ENCODE data around the gene PLIN4. TPM values are rescaled to one million over a fixed set of nuclear protein-coding genes. Genes with fewer than 3 reads are reported as not detected.
A peak's percentile ranks its signal among the peaks of the same experiment; 100 is the strongest.

The PLIN4 gene
- total and polyA plus RNA-seq, 9 of the 15 experiments (the other 6 are each of a cell fraction or from before 2014, with no cell fraction given), result 0.04 to 0.16 (median 0.07) TPM; not detected in 3

DNA sequence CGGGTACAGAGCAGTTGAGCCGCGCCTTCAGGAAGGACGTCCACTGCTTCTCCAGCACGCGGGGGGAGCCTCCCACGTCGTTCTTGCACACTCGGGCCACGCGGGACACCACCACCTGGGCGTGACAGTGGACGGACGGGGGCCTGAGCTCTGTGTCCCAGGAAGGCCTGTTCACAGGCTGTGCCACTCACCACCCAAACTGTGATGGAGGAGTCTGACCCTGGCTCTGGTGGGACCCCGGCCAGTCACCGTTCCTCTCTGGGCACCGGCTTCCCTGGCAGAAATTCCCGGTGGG, 34.2 kb upstream of the PLIN4 start:
- in situ Hi-C loops (cut with MboI) (no loop called here), intact Hi-C loops (cut with micrococcal nuclease) (no loop called here)
- BruUV-seq (replicated peaks), result no TSS peak
- Histone ChIP-seq H3K4me2 (ENCODE audit: insufficient read depth, low read length) (no peak overlapping the region), H3K27me3 (ENCODE audit: control insufficient read depth in 2 of 2, insufficient read depth in 2 of 2, low read length in 2 of 2) (no peaks in the 10 kb centered on the region), H4K20me1 (replicated peaks; ENCODE audit: control insufficient read depth, insufficient read depth, low read length) (no peaks in the 10 kb centered on the region), H3K27ac (ENCODE audit: extremely low read depth, low read depth, low read length) (no peak overlapping the region), H3K9me3 (replicated peaks; ENCODE audit: control insufficient read depth, insufficient read depth, low read depth, low read length) (no peaks in the 10 kb centered on the region), H3K9ac (ENCODE audit: insufficient read depth in 1 of 2, low read depth in 2 of 2, low read length in 2 of 2) (peak overlapping the region in 1 of 2 experiments; percentile 83; a peak in 2 of 4 replicates), H3K9me1 (ENCODE audit: control insufficient read depth, insufficient read depth, low read length) (no peaks in the 10 kb centered on the region), H2AFZ (ENCODE audit: low read depth, low read length) (peak overlapping the region; percentile 53), H3K79me2 (ENCODE audit: control insufficient read depth, insufficient read depth, low read length) (no peaks in the 10 kb centered on the region), H3K4me1 (replicated peaks in 1 of 2; ENCODE audit: control insufficient read depth in 2 of 2, insufficient read depth in 2 of 2, low read length in 2 of 2) (peaks cover 11 to 54% of the 10 kb centered on the region in 2 experiments), H3K36me3 (ENCODE audit: control insufficient read depth, insufficient read depth, low read length) (no peaks in the 10 kb centered on the region), H3K4me3 (no peak overlapping the region)
- 19% methylated on average over 18 of the region's 18 CpGs for WGBS (ENCODE audit: insufficient coverage, low coverage, missing lambda C conversion rate)
- DNase-seq (ENCODE audit: extremely low read depth in 1 of 4, low spot score in 3 of 4) (no peak), FAIRE-seq (no peak), ATAC-seq (no peak)
- POLR2A ChIA-PET, result no interaction called here
- TF ChIP-seq SAFB (IDR thresholded peaks at IDR 0.05; ENCODE audit: borderline replicate concordance, low read depth, low read length) (peak; percentile 83; the same call in 1 of the 2 replicates), MAFF (IDR thresholded peaks at IDR 0.05; ENCODE audit: low read length) (no peak)
- CTCF ChIA-PET (ENCODE audit: low intra/inter-chr PET ratio), result interaction anchor here (0.6 kb wide), 1 partner anchor 22 kb away, joined by 4 read pairs; no protein-coding TSS in a partner anchor

DNA sequence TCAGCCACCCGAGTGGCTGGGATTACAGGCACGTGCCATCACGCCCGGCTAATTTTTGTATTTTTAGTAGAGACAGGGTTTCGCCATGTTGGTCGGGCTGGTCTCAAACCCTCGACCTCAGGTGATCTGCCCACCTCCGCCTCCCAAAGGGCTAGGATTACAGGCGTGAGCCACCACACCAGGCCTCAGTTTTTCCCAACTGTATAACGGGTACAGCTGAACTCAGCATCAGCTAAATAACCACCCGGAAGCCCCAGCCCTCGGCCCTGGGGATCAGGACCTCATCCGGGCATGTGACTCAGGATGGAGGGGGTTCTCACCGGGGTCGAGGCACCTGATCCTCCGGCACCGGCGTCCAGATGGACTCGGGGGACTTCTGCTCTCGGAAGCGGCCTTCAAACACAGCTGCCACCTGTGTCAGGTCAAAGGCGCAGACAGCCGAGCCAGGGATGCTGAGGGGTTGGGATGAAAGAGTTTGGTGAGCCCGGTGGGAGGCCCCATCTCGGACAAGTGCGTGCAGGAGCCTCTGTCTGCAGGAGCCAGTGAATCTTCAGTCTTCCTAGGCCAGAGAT, 32.3 kb upstream of the PLIN4 start:
- ChIA-PET POLR2A (no interaction called here), CTCF (ENCODE audit: low intra/inter-chr PET ratio) (no interaction called here)
- Histone ChIP-seq H2AFZ (ENCODE audit: low read depth, low read length) (no peak overlapping the region), H3K4me2 (ENCODE audit: insufficient read depth, low read length) (no peak overlapping the region), H3K4me3 (no peak overlapping the region), H3K9ac (ENCODE audit: insufficient read depth in 1 of 2, low read depth in 2 of 2, low read length in 2 of 2) (no peak overlapping the region; a peak in 1 of 4 replicates), H3K79me2 (ENCODE audit: control insufficient read depth, insufficient read depth, low read length) (no peaks in the 10 kb centered on the region), H3K27ac (ENCODE audit: extremely low read depth, low read depth, low read length) (no peak overlapping the region), H3K4me1 (replicated peaks in 1 of 2; ENCODE audit: control insufficient read depth in 2 of 2, insufficient read depth in 2 of 2, low read length in 2 of 2) (peaks cover 3 to 40% of the 10 kb centered on the region in 2 experiments; a peak in 4 of 5 replicates), H3K9me3 (replicated peaks; ENCODE audit: control insufficient read depth, insufficient read depth, low read depth, low read length) (no peaks in the 10 kb centered on the region), H3K36me3 (ENCODE audit: control insufficient read depth, insufficient read depth, low read length) (no peaks in the 10 kb centered on the region), H4K20me1 (replicated peaks; ENCODE audit: control insufficient read depth, insufficient read depth, low read length) (no peaks in the 10 kb centered on the region), H3K27me3 (ENCODE audit: control insufficient read depth in 2 of 2, insufficient read depth in 2 of 2, low read length in 2 of 2) (no peaks in the 10 kb centered on the region), H3K9me1 (ENCODE audit: control insufficient read depth, insufficient read depth, low read length) (no peaks in the 10 kb centered on the region)
- BruUV-seq (replicated peaks), result no TSS peak
- ATAC-seq (no peak), FAIRE-seq (no peak), DNase-seq (ENCODE audit: extremely low read depth in 1 of 4, low spot score in 3 of 4) (peak in 1 of 4 experiments; percentile 4)
- TF ChIP-seq POLR3G (IDR thresholded peaks at IDR 0.05; ENCODE audit: extremely low read depth, insufficient read length, insufficient replicate concordance) (no peak), SMARCA5 (IDR thresholded peaks at IDR 0.05) (peak; percentile 48; the same call in 1 of the 2 replicates), BCOR (IDR thresholded peaks at IDR 0.05) (peak; percentile 94), KDM1A (IDR thresholded peaks at IDR 0.05) (peak; percentile 58 to 80), CBX1 (IDR thresholded peaks at IDR 0.05; ENCODE audit: low read depth) (0 out of 2 replicates have a peak, but pooled peaks have one; percentile 51), ADNP (tag; IDR thresholded peaks at IDR 0.05) (0 out of 2 replicates have a peak, but pooled peaks have one; percentile 52), ARHGAP35 (IDR thresholded peaks at IDR 0.05; ENCODE audit: partially characterized antibody) (no peak), RBM25 (IDR thresholded peaks at IDR 0.05; ENCODE audit: low read depth, low read length, severe bottlenecking) (peak; percentile 50)
- 63% methylated on average over 26 of the region's 26 CpGs for WGBS (ENCODE audit: insufficient coverage, low coverage, missing lambda C conversion rate)
- in situ Hi-C loops (cut with MboI) (no loop called here), intact Hi-C loops (cut with micrococcal nuclease) (no loop called here)

Measured in K562 (cell line).